Measurements from ENCODE around the gene CILP2. TPM values are rescaled to one million over a fixed set of nuclear protein-coding genes. Genes with fewer than 3 reads are reported as not detected.

Gene CILP2
- total RNA-seq, 1 donor from 2014 or later: 1.0 TPM

GRCh38 chr19:19544257-19544953 is 6.3 kb downstream of the CILP2 start:
- no peaks in the 10 kb centered on the region for H3K36me3 Mint-ChIP-seq
- no peaks in the 10 kb centered on the region for H3K4me1 Mint-ChIP-seq
- H3K27ac Mint-ChIP-seq: no peak overlapping the region
- H3K4me2 ChIP-seq: no peak overlapping the region
- no peaks in the 10 kb centered on the region for H3F3A ChIP-seq (ENCODE audit: low read depth)
- no peaks in the 10 kb centered on the region for H3K9me3 Mint-ChIP-seq
- H3K27me3 Mint-ChIP-seq (ENCODE audit: insufficient read depth, low read depth): peaks cover 4% of the 10 kb centered on the region
- no peak overlapping the region for H3K4me3 Mint-ChIP-seq
- H2AFZ ChIP-seq (replicated peaks): no peak overlapping the region
- no peaks in the 10 kb centered on the region for H3K9me3 ChIP-seq (ENCODE audit: low read depth)
- no peaks in the 10 kb centered on the region for H3K4me1 ChIP-seq
- H4K20me1 ChIP-seq (ENCODE audit: low read depth): no peaks in the 10 kb centered on the region
- no peak overlapping the region for H3K4me3 ChIP-seq
- TF ChIP-seq EZH2 (IDR thresholded peaks at IDR 0.05) (no peak), EZH2phosphoT487 (IDR thresholded peaks at IDR 0.05) (no peak), CTCF (IDR thresholded peaks at IDR 0.05) (no peak)
- no peaks in the 10 kb centered on the region for H3K36me3 ChIP-seq
- no peaks in the 10 kb centered on the region for H3K79me2 ChIP-seq (ENCODE audit: low read depth)
- peaks cover 27% of the 10 kb centered on the region for H3K27me3 ChIP-seq
- no peak overlapping the region for H3K27ac ChIP-seq
- no peak overlapping the region for H3K9ac ChIP-seq
- DNase-seq (ENCODE audit: low spot score): no peak

- Mint-ChIP-seq H3K36me3 (no peaks in the 10 kb centered on the region), H3K27ac (no peak overlapping the region)
- H3K9me3 ChIP-seq (ENCODE audit: low read depth): no peaks in the 10 kb centered on the region
Measured at GRCh38 chr19:19544954-19545591, 7.0 kb downstream of the CILP2 start.

GRCh38 chr19:19545707-19546106 is 7.6 kb downstream of the CILP2 start:
- peaks cover 4% of the 10 kb centered on the region for H3K4me1 Mint-ChIP-seq
- H3K27ac Mint-ChIP-seq: no peak overlapping the region
- Histone ChIP-seq H2AFZ (replicated peaks) (no peak overlapping the region), H3K9ac (no peak overlapping the region), H3F3A (ENCODE audit: low read depth) (no peaks in the 10 kb centered on the region), H3K27me3 (peaks cover 13% of the 10 kb centered on the region), H3K4me3 (no peak overlapping the region), H4K20me1 (ENCODE audit: low read depth) (no peaks in the 10 kb centered on the region), H3K79me2 (ENCODE audit: low read depth) (no peaks in the 10 kb centered on the region), H3K4me2 (no peak overlapping the region), H3K4me1 (no peaks in the 10 kb centered on the region), H3K9me3 (ENCODE audit: low read depth) (no peaks in the 10 kb centered on the region), H3K36me3 (no peaks in the 10 kb centered on the region), H3K27ac (no peak overlapping the region)
- no peaks in the 10 kb centered on the region for H3K36me3 Mint-ChIP-seq
- no peak overlapping the region for H3K4me3 Mint-ChIP-seq
- TF ChIP-seq EZH2phosphoT487 (IDR thresholded peaks at IDR 0.05) (no peak), CTCF (IDR thresholded peaks at IDR 0.05) (no peak), EZH2 (IDR thresholded peaks at IDR 0.05) (no peak)
- peaks cover 9% of the 10 kb centered on the region for H3K27me3 Mint-ChIP-seq (ENCODE audit: insufficient read depth, low read depth)
- no peaks in the 10 kb centered on the region for H3K9me3 Mint-ChIP-seq
- DNase-seq (ENCODE audit: low spot score): no peak

More at GRCh38 chr19:19544954-19545591, 7.0 kb downstream of the CILP2 start:
- no peaks in the 10 kb centered on the region for H3K9me3 Mint-ChIP-seq
- H4K20me1 ChIP-seq (ENCODE audit: low read depth): no peaks in the 10 kb centered on the region
- H3K4me3 Mint-ChIP-seq: no peak overlapping the region
- peaks cover 9% of the 10 kb centered on the region for H3K27me3 Mint-ChIP-seq (ENCODE audit: insufficient read depth, low read depth)
- DNase-seq (ENCODE audit: low spot score): no peak
- H3K27ac ChIP-seq: no peak overlapping the region
- H3K4me1 Mint-ChIP-seq: peaks cover 3% of the 10 kb centered on the region
- H3K4me1 ChIP-seq: no peaks in the 10 kb centered on the region
- no peak overlapping the region for H3K4me3 ChIP-seq
- H3K4me2 ChIP-seq: no peak overlapping the region
- H2AFZ ChIP-seq (replicated peaks): no peak overlapping the region
- H3K79me2 ChIP-seq (ENCODE audit: low read depth): no peaks in the 10 kb centered on the region
- H3F3A ChIP-seq (ENCODE audit: low read depth): no peaks in the 10 kb centered on the region
- no peak overlapping the region for H3K9ac ChIP-seq
- no peak for TF ChIP-seq EZH2 (IDR thresholded peaks at IDR 0.05)
- TF ChIP-seq EZH2phosphoT487 (IDR thresholded peaks at IDR 0.05): no peak
- TF ChIP-seq CTCF (IDR thresholded peaks at IDR 0.05): no peak
- H3K27me3 ChIP-seq: peaks cover 20% of the 10 kb centered on the region
- no peaks in the 10 kb centered on the region for H3K36me3 ChIP-seq

Data from neural progenitor cell (in vitro differentiated cells).